PC-3 (cell line): Measurements from ENCODE around the gene TXN. TPM values are rescaled to one million over a fixed set of nuclear protein-coding genes. Genes with fewer than 3 reads are reported as not detected.
A peak's percentile ranks its signal among the peaks of the same experiment; 100 is the strongest.

ENCODE experiments used
- ATAC-seq: fragments of 200-7000 bp; cut with Tn5 transposase; 2 replicates; pipeline ENCODE4 v1.9.1; 2020; ENCODE audit warnings: mild to moderate bottlenecking, moderate library complexity
- BruUV-seq: library from RNA; stranded (reverse); fragments of 400-500 nt; replicated peaks from 2 replicates; lab custom pipeline; 2021; lab: Mats Ljungman, UMichigan
- CTCF ChIA-PET: fragments of 300-600 bp; sonication (Branson Sonifier 250); formaldehyde crosslinking; loops from one replicate; lab custom pipeline; 2022; ENCODE audit warnings: antibody characterized with exemption; lab: Charles Lee
- POLR2A ChIA-PET: fragments of 300-600 bp; sonication (Branson Sonifier 250); formaldehyde crosslinking; loops from one replicate; lab custom pipeline; 2022; ENCODE audit warnings: antibody characterized with exemption; ENCODE audit not compliant: unreplicated experiment; lab: Charles Lee
- DNase-seq: peaks from one replicate; pipeline ENCODE4 v3.0.0-alpha.2; 2015
- H2AFZ ChIP-seq: fragments of 300-600 bp; sonication (generic); 2 replicates; pipeline ENCODE4 v1.6.0; 2016; ENCODE audit warnings: antibody characterized with exemption, low read length
- H3F3A ChIP-seq: fragments of 300-600 bp; sonication (generic); one replicate; pipeline ENCODE4 v1.6.0; 2017; ENCODE audit warnings: antibody characterized with exemption, low read length, control low read depth, mild to moderate bottlenecking; ENCODE audit not compliant: unreplicated experiment
- H3K27ac ChIP-seq: fragments of 300-600 bp; sonication (generic); 2 replicates; pipeline ENCODE4 v1.5.1; 2016; ENCODE audit warnings: mild to moderate bottlenecking, low read length
- H3K27me3 ChIP-seq: fragments of 300-600 bp; sonication (generic); 2 replicates; pipeline ENCODE4 v1.6.1; 2016; ENCODE audit warnings: low read length, mixed read lengths
- H3K36me3 ChIP-seq: fragments of 300-600 bp; sonication (generic); 2 replicates; pipeline ENCODE4 v1.6.1; 2016; ENCODE audit warnings: low read depth, mixed run types, low read length, mixed read lengths
- H3K4me1 ChIP-seq: fragments of 300-600 bp; sonication (generic); 2 replicates; pipeline ENCODE4 v1.5.1; 2016; ENCODE audit warnings: low read length; ENCODE audit not compliant: insufficient read depth
- H3K4me2 ChIP-seq: fragments of 300-600 bp; sonication (generic); 2 replicates; pipeline ENCODE4 v1.6.0; 2016; ENCODE audit warnings: low read length
- H3K4me3 ChIP-seq: fragments of 300-600 bp; sonication (generic); 2 replicates; pipeline ENCODE4 v1.5.1; 2016; ENCODE audit warnings: mild to moderate bottlenecking, low read length, mixed read lengths
- H3K79me2 ChIP-seq: fragments of 300-600 bp; sonication (generic); 2 replicates; pipeline ENCODE4 v1.6.1; 2017; ENCODE audit warnings: low read length, mixed read lengths
- H3K9ac ChIP-seq: fragments of 300-600 bp; sonication (generic); 2 replicates; pipeline ENCODE4 v1.6.0; 2016; ENCODE audit warnings: mild to moderate bottlenecking, low read length
- H3K9me2 ChIP-seq: fragments of 300-600 bp; sonication (generic); replicated peaks from 2 replicates; pipeline ENCODE4 v1.6.1; 2016; ENCODE audit warnings: mixed run types, low read length, mixed read lengths
- H3K9me3 ChIP-seq: fragments of 300-600 bp; sonication (generic); 2 replicates; pipeline ENCODE4 v1.6.1; 2016; ENCODE audit warnings: low read length, mixed read lengths
- H4K20me1 ChIP-seq: fragments of 300-600 bp; sonication (generic); 2 replicates; pipeline ENCODE4 v1.6.1; 2016; ENCODE audit warnings: low read length, mixed read lengths
- EZH2 ChIP-seq: fragments of 300-600 bp; sonication (generic); IDR thresholded peaks from one replicate; pipeline ENCODE4 v1.6.1; 2017; ENCODE audit warnings: antibody characterized with exemption, mild to moderate bottlenecking, low read length; ENCODE audit not compliant: unreplicated experiment
- EZH2phosphoT487 ChIP-seq: fragments of 300-600 bp; sonication (generic); IDR thresholded peaks from 2 replicates; pipeline ENCODE4 v1.6.1; 2018; ENCODE audit warnings: mild to moderate bottlenecking, antibody characterized with exemption, low read length, borderline replicate concordance
- intact Hi-C: fragments of 100-400 bp; cut with micrococcal nuclease; formaldehyde crosslinking; loops from 2 replicates; pipeline ENCODE4 v1.9.0; 2023
- total RNA-seq: library from RNA; depleted of rRNA; stranded (reverse); fragments of >200 nt; gene quantifications from 2 replicates; pipeline ENCODE4 v1.2.3, GENCODE V29; 2014
- TF ChIP-seq, protein P1 (sequence below): fragments of 300-600 bp; sonication (generic); conservative IDR thresholded peaks from 2 replicates; pipeline ENCODE4 v1.5.1; 2017; ENCODE audit warnings: antibody characterized with exemption, low read depth, mild to moderate bottlenecking, low read length

Gene TXN
- total RNA-seq, 1 experiment from 2014 or later = 216 TPM

DNA sequence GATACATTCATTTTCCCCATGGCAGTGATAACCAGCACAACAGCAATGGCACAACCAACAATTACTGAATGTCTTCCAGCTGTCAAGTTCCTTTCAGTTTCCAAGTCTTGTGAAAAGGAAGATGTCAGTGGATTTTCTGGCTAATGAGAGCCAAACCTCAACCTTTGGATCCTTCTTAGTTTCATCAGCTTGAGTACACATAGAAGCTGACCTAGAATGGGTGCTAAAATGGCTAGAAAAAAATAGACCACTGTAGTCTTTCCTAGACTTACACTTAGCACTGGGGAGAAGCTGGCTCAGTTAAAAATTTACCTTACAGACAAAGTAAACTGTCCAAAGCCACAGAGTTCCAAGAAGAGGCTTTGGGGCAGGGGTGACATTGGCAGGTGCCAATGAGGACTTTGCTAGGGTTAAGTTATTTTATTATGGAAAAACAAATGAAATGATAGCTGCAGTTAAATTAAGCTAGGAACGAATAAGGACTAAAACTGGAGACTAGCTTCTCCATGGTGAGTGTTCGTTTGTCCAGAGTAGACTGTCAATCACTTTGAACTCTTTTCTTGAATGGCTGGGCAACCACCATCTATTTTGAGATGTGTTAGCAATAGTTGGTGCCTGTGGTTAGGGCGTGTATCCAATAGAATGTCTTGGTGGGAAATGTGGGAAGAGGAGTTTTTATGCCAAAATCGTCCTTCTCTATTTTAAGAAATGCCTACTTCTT lies 25.9 kb upstream of the TXN start:
- intact Hi-C loops = no loop called here
- no peak for DNase-seq
- H3K27ac ChIP-seq = no peak overlapping the region
- CTCF ChIA-PET = no interaction called here
- H3K4me1 ChIP-seq = peaks cover 14% of the 10 kb centered on the region
- H2AFZ ChIP-seq = no peak overlapping the region
- no peaks in the 10 kb centered on the region for H3K9me3 ChIP-seq
- H3K27me3 ChIP-seq = no peaks in the 10 kb centered on the region
- POLR2A ChIA-PET = no interaction called here
- H3K36me3 ChIP-seq = no peaks in the 10 kb centered on the region
- no peaks in the 10 kb centered on the region for H3K79me2 ChIP-seq
- H3K9me2 ChIP-seq = no peaks in the 10 kb centered on the region
- no peak overlapping the region for H3K4me2 ChIP-seq
- H3K9ac ChIP-seq = no peak overlapping the region
- no peaks in the 10 kb centered on the region for H3F3A ChIP-seq
- no peak for ATAC-seq
- no peak for TF ChIP-seq EZH2phosphoT487
- no peak for TF ChIP-seq EZH2
- TF ChIP-seq, protein P1, sequence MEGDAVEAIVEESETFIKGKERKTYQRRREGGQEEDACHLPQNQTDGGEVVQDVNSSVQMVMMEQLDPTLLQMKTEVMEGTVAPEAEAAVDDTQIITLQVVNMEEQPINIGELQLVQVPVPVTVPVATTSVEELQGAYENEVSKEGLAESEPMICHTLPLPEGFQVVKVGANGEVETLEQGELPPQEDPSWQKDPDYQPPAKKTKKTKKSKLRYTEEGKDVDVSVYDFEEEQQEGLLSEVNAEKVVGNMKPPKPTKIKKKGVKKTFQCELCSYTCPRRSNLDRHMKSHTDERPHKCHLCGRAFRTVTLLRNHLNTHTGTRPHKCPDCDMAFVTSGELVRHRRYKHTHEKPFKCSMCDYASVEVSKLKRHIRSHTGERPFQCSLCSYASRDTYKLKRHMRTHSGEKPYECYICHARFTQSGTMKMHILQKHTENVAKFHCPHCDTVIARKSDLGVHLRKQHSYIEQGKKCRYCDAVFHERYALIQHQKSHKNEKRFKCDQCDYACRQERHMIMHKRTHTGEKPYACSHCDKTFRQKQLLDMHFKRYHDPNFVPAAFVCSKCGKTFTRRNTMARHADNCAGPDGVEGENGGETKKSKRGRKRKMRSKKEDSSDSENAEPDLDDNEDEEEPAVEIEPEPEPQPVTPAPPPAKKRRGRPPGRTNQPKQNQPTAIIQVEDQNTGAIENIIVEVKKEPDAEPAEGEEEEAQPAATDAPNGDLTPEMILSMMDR = no peak
- H4K20me1 ChIP-seq = no peaks in the 10 kb centered on the region
- no peak overlapping the region for H3K4me3 ChIP-seq
- no TSS peak for BruUV-seq

DNA sequence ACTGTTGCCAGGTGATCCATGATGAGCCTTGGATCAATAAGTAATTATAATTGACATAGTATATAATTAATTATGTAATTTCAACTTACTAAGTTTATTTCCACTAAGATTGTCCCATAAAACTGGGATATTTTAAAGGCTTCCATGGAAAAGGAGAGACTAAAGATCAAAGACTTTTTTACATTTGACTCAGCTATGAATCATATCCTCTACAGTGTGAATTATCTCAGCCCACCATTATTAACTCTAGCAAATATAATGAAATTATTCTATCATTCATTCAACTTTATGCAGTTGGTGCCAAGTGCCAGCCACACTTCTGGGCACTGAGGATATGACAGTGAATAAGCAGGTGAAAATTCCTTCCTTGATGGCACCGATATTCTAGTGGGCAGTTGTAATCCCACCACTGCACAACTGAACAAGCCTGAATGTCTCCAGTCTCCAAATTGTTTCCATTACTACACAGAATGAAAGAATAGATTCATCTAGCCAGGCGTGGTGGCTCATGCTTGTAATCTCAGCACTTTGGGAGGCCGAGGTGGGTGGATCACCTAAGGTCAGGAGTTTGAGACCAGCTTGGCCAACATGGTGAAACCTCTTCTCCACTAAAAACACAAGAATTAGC lies 21.9 kb upstream of the TXN start:
- H3K9ac ChIP-seq = no peak overlapping the region
- no peak for TF ChIP-seq EZH2
- no peak for TF ChIP-seq EZH2phosphoT487
- TF ChIP-seq, protein P1 = no peak
- no peak overlapping the region for H2AFZ ChIP-seq
- no peaks in the 10 kb centered on the region for H3K79me2 ChIP-seq
- no peaks in the 10 kb centered on the region for H3K9me2 ChIP-seq
- no TSS peak for BruUV-seq
- POLR2A ChIA-PET = no interaction called here
- no peak overlapping the region for H3K4me3 ChIP-seq
- intact Hi-C loops = no loop called here
- no peaks in the 10 kb centered on the region for H3K36me3 ChIP-seq
- H3K27ac ChIP-seq = no peak overlapping the region
- H4K20me1 ChIP-seq = no peaks in the 10 kb centered on the region
- ATAC-seq (peak; percentile 38; the same call in 1 of the 2 replicates), DNase-seq (peak; percentile 31)
- H3K27me3 ChIP-seq = no peaks in the 10 kb centered on the region
- no peaks in the 10 kb centered on the region for H3F3A ChIP-seq
- H3K4me1 ChIP-seq = peaks cover 8% of the 10 kb centered on the region; the same call in 1 of the 2 replicates
- H3K9me3 ChIP-seq = no peaks in the 10 kb centered on the region
- H3K4me2 ChIP-seq = no peak overlapping the region
- CTCF ChIA-PET = no interaction called here

DNA sequence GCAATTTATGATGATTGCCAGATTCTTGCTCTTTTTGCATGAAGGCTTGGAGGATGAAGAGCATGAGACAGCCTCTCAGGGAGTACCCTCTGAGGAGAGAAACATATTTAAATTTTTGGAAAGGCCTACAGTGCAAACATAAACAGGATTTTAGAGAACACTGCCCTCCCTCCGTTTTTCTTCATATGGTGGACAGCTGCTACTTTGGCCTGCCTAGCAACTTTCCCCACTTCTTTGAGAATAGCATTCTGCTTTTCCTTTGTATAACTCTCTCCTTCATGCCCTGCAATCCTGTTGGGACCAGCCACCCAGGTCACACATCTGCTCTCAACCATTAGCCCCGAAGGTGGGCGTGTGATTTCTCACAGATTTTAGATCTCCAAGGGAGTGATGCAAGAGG lies 20.5 kb upstream of the TXN start:
- Histone ChIP-seq H3K9ac (no peak overlapping the region), H3K9me3 (no peaks in the 10 kb centered on the region), H3K36me3 (no peaks in the 10 kb centered on the region), H3K4me2 (no peak overlapping the region), H3K27ac (no peak overlapping the region), H4K20me1 (no peaks in the 10 kb centered on the region), H3K9me2 (no peaks in the 10 kb centered on the region), H3K79me2 (no peaks in the 10 kb centered on the region), H3K4me3 (no peak overlapping the region), H3K27me3 (no peaks in the 10 kb centered on the region), H3K4me1 (peaks cover 8% of the 10 kb centered on the region; the same call in 1 of the 2 replicates), H2AFZ (no peak overlapping the region), H3F3A (no peaks in the 10 kb centered on the region)
- no peak for ATAC-seq
- TF ChIP-seq EZH2 = no peak
- TF ChIP-seq, protein P1 = no peak
- TF ChIP-seq EZH2phosphoT487 = no peak
- intact Hi-C loops = no loop called here
- BruUV-seq = no TSS peak
- POLR2A ChIA-PET = no interaction called here
- no peak for DNase-seq
- CTCF ChIA-PET = no interaction called here
